HK-2 (cell line): ENCODE measurements around the gene SATB2.
A peak's percentile ranks its signal among the peaks of the same experiment; 100 is the strongest.

Experiments
- DNase-seq: peaks from one replicate; pipeline ENCODE4 v3.0.0-alpha.2; 2018; ENCODE audit not compliant: unreplicated experiment

The SATB2 gene

GRCh38 chr2:199325881-199326280 is 131.9 kb downstream of the SATB2 start:
- DNase-seq = no peak

GRCh38 chr2:199322151-199322550 is 135.6 kb downstream of the SATB2 start:
- no peak for DNase-seq

DNA sequence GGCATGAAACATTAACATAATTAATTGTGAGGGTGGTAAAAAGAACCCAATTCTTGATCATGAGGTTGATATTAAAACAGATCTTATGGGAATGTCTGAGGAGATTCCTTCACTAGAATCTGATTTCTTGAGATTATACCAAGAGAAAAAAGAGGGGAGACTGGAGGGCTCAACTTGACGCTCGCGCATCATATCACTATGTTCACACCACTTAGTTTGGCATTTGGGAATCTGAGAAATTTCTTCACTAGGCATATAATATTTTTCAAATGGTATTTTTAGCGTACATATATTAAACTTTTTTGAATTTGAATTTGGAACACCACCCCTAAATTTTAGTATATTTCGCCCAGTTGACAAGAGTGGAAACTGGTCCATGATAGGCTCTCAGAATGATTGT is 140.1 kb downstream of the SATB2 start:
- DNase-seq = no peak

DNA sequence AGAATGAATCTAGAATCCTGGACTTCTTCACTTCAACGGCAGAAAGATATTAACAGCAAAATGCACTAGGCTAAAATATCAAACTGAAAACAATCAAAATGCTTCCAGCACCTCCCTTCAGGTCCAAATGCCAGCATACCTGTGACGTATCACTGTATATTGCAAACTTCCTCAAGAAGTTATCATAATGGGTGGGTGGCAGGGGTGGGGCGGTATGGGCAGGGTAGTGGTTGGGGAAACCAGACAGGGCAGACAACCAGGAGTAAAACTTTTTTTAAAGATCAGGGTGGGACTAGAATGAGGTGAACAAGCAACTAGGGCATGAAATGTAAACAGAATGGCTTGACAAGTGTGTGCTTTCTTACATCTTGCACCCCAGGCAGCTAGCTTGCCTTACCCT is 140.9 kb downstream of the SATB2 start:
- no peak for DNase-seq

- no peak for DNase-seq
Observed at GRCh38 chr2:199315299-199316179, 142.2 kb downstream of the SATB2 start.

DNA sequence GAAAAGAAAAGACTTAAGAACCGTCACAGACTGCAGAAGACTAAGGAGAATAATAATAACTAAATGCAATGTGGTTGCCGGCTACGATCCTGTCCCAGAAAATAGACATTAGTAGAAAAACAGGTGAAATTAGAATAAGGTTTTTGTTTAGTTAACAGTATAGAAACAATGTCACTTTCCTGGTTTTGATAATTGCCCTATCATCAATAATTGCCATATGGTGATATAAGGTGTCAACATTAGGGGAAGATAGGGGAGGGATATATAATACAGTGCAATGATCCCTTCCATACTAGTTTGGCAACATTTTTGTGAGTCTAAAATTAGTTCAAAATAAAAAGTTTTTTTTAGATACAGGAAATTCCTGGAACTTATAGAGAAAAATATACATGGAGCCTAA is 144.8 kb downstream of the SATB2 start:
- no peak for DNase-seq

GRCh38 chr2:199310771-199311585 is 146.8 kb downstream of the SATB2 start:
- DNase-seq = no peak

- DNase-seq = no peak
Observed at GRCh38 chr2:199309973-199310372, 147.8 kb downstream of the SATB2 start.

- no peak for DNase-seq
Observed at GRCh38 chr2:199309411-199309810, 148.3 kb downstream of the SATB2 start.

DNA sequence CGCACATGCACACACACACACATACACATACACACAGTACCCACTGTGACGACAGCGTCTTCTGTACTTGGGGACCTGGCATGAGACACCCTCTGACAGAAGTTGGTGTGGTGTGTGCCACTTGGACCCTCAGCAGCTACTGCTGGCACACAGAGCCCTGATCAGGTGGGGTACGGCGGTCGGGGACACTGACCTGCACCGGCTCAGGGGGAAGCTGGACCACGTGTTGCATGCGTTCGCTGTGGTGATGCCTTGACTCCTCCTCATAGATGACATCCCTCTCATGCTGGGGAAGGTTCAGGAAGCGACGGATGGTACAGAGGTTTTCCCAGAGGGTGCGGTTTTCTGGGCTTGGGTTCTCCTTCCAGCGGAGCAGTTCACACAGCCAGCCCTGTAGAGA is 149.2 kb downstream of the SATB2 start:
- DNase-seq = no peak

GRCh38 chr2:199307461-199307860 is 150.3 kb downstream of the SATB2 start:
- no peak for DNase-seq

DNA sequence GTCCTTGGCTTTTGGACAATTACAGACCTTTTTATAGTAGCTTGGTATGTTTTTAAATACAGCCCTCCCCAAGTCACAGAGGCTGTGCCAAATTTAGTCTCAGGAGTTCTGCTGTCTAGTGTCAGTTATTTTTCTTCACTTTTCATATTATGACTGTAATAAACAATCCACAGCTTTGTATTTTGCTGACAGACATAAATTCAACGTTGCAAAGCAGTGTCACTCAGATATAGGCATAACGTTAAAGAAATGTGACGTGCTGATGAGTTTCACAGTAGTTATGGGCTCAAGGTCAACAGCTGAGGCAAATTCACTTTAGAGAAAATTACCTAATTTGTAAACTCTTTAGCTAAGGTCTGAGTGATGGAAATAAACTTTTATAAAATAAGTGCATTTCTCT is 151.6 kb downstream of the SATB2 start:
- DNase-seq = no peak

- DNase-seq = peak; percentile 26
Observed at GRCh38 chr2:199303728-199304177, 154.0 kb downstream of the SATB2 start.

DNA sequence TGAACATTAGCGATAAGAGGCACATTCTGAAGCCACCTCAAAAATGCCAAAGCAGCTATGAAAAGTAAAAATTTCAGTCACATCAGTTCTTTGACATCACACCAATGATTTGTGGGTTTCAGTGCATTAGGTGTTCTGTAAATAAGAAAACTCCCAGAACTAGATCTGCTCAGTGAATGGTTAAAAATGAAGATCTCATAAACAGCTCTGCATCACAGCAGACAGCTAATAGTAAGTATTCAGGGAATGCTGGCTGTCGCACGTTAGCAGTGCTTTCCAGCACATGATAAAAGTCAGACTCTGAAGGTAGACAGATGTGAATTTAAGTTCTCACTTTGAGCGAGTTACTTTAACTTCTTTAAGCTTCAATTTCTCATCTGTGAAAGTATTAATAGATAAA is 154.9 kb downstream of the SATB2 start:
- no peak for DNase-seq

DNA sequence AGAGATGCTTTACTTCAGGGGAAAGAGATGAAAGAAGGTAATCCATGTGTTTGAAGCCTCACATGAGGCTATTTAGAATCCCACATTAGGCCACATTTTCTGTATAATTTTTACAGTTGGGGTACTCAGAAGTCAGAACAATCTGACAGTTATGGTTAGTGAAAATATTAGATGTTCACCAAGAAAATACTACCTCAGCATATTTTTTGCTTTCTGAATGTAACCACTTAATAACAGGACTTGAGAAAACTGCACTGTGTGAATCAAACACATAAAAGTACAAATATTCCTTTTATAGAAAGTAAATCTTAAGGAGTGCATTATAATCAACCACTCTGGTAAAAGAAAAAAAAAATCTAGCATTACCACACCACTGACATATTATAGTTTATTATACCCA is 169.3 kb downstream of the SATB2 start:
- no peak for DNase-seq

GRCh38 chr2:199282309-199282708 is 175.4 kb downstream of the SATB2 start:
- no peak for DNase-seq

- no peak for DNase-seq
Observed at GRCh38 chr2:199279146-199279545, 178.6 kb downstream of the SATB2 start.

GRCh38 chr2:199278099-199278498 is 179.6 kb downstream of the SATB2 start:
- DNase-seq = peak; percentile 12

DNA sequence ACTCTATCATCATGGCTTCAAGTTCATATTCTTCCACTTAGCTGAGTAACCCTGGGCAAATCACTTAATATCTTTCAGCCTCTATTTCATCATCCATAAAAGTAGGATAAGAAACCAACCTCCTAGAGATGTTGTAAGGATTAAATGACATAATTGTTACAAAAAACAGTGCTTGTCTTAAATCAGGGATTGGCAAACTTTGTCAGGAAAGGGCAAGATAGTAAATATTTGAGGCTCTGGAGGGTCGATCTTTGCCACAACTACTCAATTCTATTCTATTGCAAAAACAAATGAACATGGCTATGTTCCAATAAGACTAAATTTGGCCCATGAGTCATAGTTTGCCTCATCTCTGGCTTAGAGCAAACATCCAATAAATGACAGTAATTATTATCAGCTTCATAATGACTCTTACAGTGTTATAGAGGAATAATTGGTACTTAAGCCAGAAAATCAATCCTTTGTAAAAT is 184.7 kb downstream of the SATB2 start:
- no peak for DNase-seq

DNA sequence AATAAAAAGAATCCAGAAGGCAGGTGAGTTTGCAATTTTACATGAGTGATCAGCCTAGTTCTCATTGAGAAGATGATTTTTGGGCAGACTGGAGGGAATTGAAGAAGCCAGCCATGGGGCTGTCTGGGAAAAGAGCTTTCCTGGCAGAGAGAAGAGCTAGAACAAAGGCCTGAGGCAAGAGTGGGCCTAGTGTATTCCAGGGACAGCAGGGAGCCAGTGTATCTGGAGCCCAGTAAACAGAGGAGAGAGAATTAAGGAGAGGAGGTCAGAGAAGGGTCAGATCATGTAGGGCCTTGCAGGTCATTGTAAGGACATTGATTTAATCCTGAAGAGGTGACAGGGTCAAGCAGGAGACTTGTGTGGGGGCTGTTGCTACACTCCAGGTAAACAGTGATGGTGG is 195.8 kb downstream of the SATB2 start:
- DNase-seq = no peak

DNA sequence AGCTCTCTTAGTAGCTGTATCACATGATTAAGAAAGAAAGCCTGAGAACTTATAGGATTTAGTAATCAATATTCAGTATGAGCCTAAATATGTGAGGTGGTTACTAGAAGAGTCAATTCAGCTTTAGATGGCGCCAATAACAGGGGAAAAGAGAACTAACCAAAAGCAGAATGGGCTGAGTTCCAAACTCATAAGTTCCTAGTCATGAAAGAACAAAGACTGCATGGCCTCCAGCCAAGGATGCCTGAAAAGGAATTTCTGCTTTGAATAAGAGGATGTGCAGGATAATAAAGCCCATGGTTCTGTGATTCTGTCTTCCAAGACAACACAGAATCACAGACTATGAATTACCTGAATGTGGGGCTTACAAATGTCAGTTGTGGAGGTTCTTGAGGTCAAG is 196.5 kb downstream of the SATB2 start:
- DNase-seq = no peak

GRCh38 chr2:199259671-199260070 is 198.1 kb downstream of the SATB2 start:
- no peak for DNase-seq

- DNase-seq = no peak
Observed at GRCh38 chr2:199258291-199258690, 199.4 kb downstream of the SATB2 start.
